ENCODE measurements around the gene ZNF580. TPM values are rescaled to one million over a fixed set of nuclear protein-coding genes. Genes with fewer than 3 reads are reported as not detected.

The ZNF580 gene
- total and polyA plus RNA-seq, 12 donors, result 8.0 to 101 (median 46.0) TPM

DNA sequence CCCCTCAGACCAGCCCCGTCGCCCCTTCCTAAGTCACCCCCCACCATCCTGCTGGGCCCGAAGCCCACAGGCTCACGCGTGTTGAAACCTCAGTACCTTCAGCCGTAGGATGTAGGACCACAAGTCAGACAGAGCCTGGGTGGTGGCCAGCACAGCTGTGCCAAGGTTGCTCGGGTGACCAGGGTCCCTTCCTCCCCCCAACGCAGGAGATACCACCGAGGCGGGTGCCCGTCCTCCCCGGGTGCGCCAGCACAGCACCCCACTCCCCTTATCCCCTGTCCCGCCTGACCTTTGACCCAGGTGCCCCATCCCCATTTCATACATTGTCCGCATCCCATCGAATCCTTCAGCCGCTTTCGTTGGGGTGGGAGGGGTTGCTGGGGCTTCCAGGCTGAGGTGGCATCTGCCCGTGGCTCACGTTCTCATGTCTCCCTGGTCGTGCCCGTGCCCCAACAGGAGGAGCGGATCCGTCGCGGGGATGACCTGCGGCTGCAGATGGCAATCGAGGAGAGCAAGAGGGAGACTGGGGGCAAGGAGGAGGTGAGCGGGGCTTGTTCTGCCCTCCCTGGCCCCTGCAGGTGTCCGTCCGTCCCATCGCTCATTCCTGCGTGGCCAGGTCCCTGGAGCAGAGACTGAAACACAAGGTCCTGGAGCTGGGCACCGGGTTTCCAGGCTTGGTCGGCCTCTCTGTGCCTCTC, 48.8 kb downstream of the ZNF580 start:
- Histone ChIP-seq H3K4me3 (no peak overlapping the region), H3K27ac (no peak overlapping the region), H3K36me3 (replicated peaks in 1 of 2) (peaks cover 0 to 83% of the 10 kb centered on the region in 2 donors), H3K4me1 (replicated peaks in 1 of 2) (peaks cover 2 to 3% of the 10 kb centered on the region in 2 donors), H3K9me3 (replicated peaks in 1 of 3) (no peaks in the 10 kb centered on the region), H3K27me3 (no peaks in the 10 kb centered on the region)
- 90 to 95% (median 92%) methylated on average over 15 to 35 of the region's 35 CpGs for WGBS, 4 donors
- TF ChIP-seq POLR2A (IDR thresholded peaks at IDR 0.05), result no peak
- TF ChIP-seq, protein P1, sequence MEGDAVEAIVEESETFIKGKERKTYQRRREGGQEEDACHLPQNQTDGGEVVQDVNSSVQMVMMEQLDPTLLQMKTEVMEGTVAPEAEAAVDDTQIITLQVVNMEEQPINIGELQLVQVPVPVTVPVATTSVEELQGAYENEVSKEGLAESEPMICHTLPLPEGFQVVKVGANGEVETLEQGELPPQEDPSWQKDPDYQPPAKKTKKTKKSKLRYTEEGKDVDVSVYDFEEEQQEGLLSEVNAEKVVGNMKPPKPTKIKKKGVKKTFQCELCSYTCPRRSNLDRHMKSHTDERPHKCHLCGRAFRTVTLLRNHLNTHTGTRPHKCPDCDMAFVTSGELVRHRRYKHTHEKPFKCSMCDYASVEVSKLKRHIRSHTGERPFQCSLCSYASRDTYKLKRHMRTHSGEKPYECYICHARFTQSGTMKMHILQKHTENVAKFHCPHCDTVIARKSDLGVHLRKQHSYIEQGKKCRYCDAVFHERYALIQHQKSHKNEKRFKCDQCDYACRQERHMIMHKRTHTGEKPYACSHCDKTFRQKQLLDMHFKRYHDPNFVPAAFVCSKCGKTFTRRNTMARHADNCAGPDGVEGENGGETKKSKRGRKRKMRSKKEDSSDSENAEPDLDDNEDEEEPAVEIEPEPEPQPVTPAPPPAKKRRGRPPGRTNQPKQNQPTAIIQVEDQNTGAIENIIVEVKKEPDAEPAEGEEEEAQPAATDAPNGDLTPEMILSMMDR (IDR thresholded peaks at IDR 0.05), result no peak
- peak in 1 of 7 donors; percentile 14 for DNase-seq
- intact Hi-C loops (cut with DNase I), result no loop called here

- 89 to 95% (median 91%) methylated on average over 13 to 25 of the region's 25 CpGs for WGBS, 4 donors
- peak in 1 of 7 donors; percentile 14 for DNase-seq
- intact Hi-C loops (cut with DNase I), result no loop called here
These were observed 49.4 kb downstream of the ZNF580 start for GRCh38 chr19:55690109-55690768.

DNA sequence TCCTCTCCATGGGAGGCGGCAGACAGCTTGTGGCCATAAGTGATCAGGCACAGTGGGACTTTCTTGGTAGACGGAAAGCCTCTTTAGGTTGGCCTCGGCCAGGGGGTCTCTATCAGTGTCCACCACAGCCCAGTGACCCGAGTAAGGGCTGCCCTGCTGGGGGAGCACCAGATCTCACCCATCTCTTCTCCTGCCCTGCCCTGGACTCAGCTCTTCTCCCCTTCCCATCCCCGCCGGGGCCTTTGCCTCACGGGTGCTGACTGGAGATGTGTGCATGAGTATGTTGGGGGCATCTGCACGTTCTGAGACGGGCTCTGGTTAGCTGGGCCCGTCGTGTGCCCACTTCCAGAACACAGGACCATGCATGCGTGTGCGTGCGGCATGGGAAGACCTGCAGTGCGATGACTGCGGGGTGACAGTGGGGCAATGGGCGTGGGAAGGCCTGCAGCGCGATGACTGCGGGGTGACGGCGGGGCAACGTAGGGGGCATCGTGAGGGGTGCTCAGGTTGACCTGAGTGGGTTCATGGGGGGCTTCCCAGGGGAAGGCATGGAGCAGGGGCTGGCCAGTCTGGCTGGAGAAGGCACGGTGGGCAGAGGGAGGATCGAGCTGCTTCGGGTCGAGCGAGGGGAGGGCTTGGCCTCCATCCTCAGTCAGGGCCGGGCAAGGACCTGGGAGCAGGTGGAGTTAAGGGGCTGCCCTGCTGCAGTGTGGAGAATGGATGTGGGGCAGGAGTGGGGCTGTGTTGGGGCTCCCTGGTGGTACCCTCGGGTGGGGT, 50.2 kb downstream of the ZNF580 start:
- Histone ChIP-seq H3K36me3 (replicated peaks in 1 of 2) (peaks cover 0 to 84% of the 10 kb centered on the region in 2 donors), H3K27ac (no peak overlapping the region), H3K4me1 (replicated peaks in 1 of 2) (no peaks in the 10 kb centered on the region), H3K27me3 (no peaks in the 10 kb centered on the region), H3K4me3 (no peak overlapping the region), H3K9me3 (replicated peaks in 1 of 3) (no peaks in the 10 kb centered on the region)
- TF ChIP-seq, protein P1 (IDR thresholded peaks at IDR 0.05), result no peak
- TF ChIP-seq POLR2A (IDR thresholded peaks at IDR 0.05), result no peak
- 92 to 95% (median 94%) methylated on average over 23 to 31 of the region's 31 CpGs for WGBS, 4 donors
- peak in 1 of 7 donors; percentile 13 for DNase-seq
- intact Hi-C loops (cut with DNase I), result no loop called here

More at GRCh38 chr19:55690109-55690768, 49.4 kb downstream of the ZNF580 start:
- H3K27me3 ChIP-seq, result no peaks in the 10 kb centered on the region
- TF ChIP-seq, protein P1 (IDR thresholded peaks at IDR 0.05), result no peak
- TF ChIP-seq POLR2A (IDR thresholded peaks at IDR 0.05), result no peak
- H3K4me1 ChIP-seq (replicated peaks in 1 of 2), result no peaks in the 10 kb centered on the region
- H3K27ac ChIP-seq, result no peak overlapping the region
- H3K4me3 ChIP-seq, result no peak overlapping the region
- H3K36me3 ChIP-seq (replicated peaks in 1 of 2), result peaks cover 0 to 84% of the 10 kb centered on the region in 2 donors
- H3K9me3 ChIP-seq (replicated peaks in 1 of 3), result no peaks in the 10 kb centered on the region
